H7 (cell line): Measurements from ENCODE around the gene TMEM187. TPM values are rescaled to one million over a fixed set of nuclear protein-coding genes. Genes with fewer than 3 reads are reported as not detected.

Source experiments
- DNase-seq: peaks from one replicate; pipeline ENCODE4 v3.0.0; 2012
- H3K27me3 ChIP-seq: 2 replicates; pipeline ENCODE4 v1.6.0; 2011; ENCODE audit warnings: mild to moderate bottlenecking, low read length; ENCODE audit not compliant: control insufficient read depth, insufficient read depth
- H3K36me3 ChIP-seq: replicated peaks from 2 replicates; pipeline ENCODE4 v1.5.1; 2011; ENCODE audit warnings: low read length; ENCODE audit not compliant: control insufficient read depth, insufficient read depth
- H3K4me3 ChIP-seq: 2 replicates; pipeline ENCODE4 v1.5.1; 2011; ENCODE audit warnings: low read depth, mild to moderate bottlenecking, control low read depth, low read length, moderate library complexity; ENCODE audit not compliant: insufficient read depth
- total RNA-seq: library from RNA; depleted of rRNA; stranded (reverse); fragments of >200 nt; shearing (Covaris generic); gene quantifications from 2 replicates; pipeline ENCODE4 v1.2.3, GENCODE V29; 2014

The TMEM187 gene
- total RNA-seq, 1 experiment from 2014 or later, result 8.8 TPM

DNA sequence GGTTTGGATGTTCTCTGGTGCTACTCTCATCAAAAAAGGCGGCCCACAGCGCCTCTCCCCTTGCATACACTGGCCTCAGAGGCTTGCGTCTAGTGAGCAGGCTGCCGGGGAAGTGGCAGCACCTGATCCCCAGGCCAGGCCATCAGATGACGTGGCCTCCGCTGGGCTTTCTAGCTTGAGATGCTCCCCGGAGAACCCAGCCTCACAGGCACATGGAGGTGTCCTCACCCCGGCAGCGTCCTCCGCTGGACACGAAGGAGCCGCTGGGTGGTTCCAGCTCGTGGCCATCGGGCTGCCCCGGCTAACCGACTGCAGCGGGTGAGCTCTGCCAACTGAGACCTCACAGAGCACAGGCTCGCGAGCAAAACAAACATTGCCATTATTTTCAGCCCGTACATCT is 34.4 kb downstream of the TMEM187 start:
- Histone ChIP-seq H3K27me3 (no peaks in the 10 kb centered on the region), H3K4me3 (no peak overlapping the region), H3K36me3 (no peaks in the 10 kb centered on the region; the same call in none of the 2 replicates)
- no peak for DNase-seq

DNA sequence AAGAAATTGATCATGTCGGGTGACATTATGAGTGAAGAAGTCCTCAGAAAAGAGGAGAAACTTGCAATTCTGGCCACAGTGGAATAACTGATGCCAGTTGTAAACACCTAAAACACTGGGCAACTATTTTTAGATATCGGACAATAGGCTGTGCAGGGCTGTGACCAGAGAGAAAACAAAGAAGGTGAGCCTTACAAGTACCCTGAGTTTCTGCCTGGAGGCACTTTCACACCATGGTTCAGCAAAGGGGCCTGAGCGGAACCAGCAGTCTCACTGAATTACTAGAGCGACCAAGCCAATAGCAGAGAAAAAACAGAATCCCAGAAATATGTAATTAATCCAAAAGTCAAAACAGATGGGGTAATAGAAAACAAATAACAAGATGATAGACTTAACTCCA is 36.0 kb downstream of the TMEM187 start:
- no peak for DNase-seq
- Histone ChIP-seq H3K4me3 (no peak overlapping the region), H3K27me3 (no peaks in the 10 kb centered on the region), H3K36me3 (no peaks in the 10 kb centered on the region; the same call in none of the 2 replicates)

GRCh38 chrX:154010330-154011087 is 38.0 kb downstream of the TMEM187 start:
- Histone ChIP-seq H3K36me3 (no peaks in the 10 kb centered on the region; the same call in none of the 2 replicates), H3K27me3 (no peaks in the 10 kb centered on the region), H3K4me3 (no peak overlapping the region)

GRCh38 chrX:154011376-154012335 is 39.1 kb downstream of the TMEM187 start:
- Histone ChIP-seq H3K27me3 (no peaks in the 10 kb centered on the region), H3K36me3 (no peaks in the 10 kb centered on the region; the same call in none of the 2 replicates), H3K4me3 (no peak overlapping the region)
- DNase-seq, result no peak

More at GRCh38 chrX:154010330-154011087, 38.0 kb downstream of the TMEM187 start:
- DNase-seq, result no peak

- no peaks in the 10 kb centered on the region for H3K27me3 ChIP-seq
- peak; percentile 51 for DNase-seq
- no peaks in the 10 kb centered on the region; the same call in none of the 2 replicates for H3K36me3 ChIP-seq
- H3K4me3 ChIP-seq, result no peak overlapping the region
Observed at GRCh38 chrX:154012336-154012991, 39.9 kb downstream of the TMEM187 start.

DNA sequence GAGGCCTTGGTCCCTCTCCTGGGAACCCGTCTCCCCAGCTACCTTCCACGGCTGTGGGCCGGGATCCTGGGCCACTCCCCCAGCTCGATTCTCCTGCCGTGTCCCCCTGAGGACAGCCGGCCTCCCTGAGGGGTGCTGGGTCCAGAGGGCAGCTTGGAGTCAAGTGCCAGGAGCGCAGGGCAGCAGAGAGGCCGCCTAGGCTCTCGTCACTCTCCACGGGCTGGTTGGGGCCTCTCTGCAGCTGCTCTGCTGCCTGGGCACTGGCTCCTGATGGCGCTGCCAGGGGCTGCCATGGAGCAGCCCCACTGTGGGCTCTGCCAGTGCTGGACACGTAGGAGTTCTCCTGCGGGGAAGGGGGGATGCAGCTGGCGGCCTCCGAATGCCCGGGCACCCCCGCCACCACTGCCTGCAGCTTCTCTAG is 40.5 kb downstream of the TMEM187 start:
- no peak overlapping the region for H3K4me3 ChIP-seq
- H3K36me3 ChIP-seq, result no peaks in the 10 kb centered on the region; the same call in none of the 2 replicates
- no peaks in the 10 kb centered on the region for H3K27me3 ChIP-seq
- DNase-seq, result peak; percentile 47

- peak; percentile 92 for DNase-seq
- Histone ChIP-seq H3K4me3 (no peak overlapping the region), H3K27me3 (no peaks in the 10 kb centered on the region), H3K36me3 (no peaks in the 10 kb centered on the region; the same call in none of the 2 replicates)
Observed at GRCh38 chrX:154013614-154014360, 41.2 kb downstream of the TMEM187 start.

DNA sequence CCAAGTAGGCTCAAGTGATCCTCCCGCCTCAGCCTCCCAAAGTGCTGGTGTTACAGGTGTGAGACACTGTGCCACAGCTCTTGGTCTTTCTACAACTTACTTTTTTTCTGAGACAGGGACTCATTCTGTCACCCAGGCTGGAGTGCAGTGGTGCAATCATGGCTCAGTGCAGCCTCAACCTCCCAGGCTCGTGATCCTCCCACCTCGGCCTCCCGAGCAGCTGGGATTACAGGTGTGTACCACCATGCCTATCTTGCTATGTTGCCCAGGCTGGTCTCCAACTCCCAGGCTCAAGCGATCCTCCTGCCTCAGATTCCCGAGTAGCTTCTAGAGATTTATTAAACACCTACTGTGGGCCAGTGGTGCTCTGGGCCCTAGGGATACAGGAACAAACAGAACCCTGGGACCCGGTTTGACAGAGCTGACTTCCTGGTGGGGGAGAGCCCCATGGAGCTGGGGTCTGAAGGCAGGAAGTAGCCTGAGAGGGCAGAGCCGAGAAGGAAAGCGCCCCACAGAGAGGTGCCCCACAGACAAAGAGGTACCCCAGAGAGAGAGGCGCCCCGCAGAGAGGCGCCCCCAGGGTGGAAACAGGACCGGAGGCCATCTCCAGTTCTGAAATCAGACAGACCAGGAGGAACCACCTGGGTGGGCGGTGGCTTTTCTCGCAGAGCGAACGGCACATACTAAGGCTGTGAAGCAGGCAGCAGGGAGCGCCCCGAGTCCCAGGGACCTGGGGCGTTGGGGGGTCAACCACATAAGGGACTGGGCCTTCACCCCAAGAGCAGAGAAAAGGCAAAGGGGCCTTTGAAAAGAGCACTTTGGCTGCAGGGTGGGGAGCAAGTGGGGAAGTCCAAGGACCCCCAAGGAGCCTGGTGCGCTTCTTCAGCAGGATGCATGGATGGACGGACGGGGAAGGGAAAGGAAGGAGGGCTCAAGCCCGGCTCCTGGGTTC is 42.2 kb downstream of the TMEM187 start:
- DNase-seq, result peak; percentile 32
- Histone ChIP-seq H3K36me3 (no peaks in the 10 kb centered on the region; the same call in none of the 2 replicates), H3K27me3 (no peaks in the 10 kb centered on the region), H3K4me3 (no peak overlapping the region)

- no peak overlapping the region for H3K4me3 ChIP-seq
- DNase-seq, result no peak
- no peaks in the 10 kb centered on the region; the same call in 1 of the 2 replicates for H3K36me3 ChIP-seq
Observed at GRCh38 chrX:154015581-154016264, 43.2 kb downstream of the TMEM187 start.

GRCh38 chrX:154016366-154017076 is 44.0 kb downstream of the TMEM187 start:
- no peaks in the 10 kb centered on the region; the same call in 1 of the 2 replicates for H3K36me3 ChIP-seq
- H3K27me3 ChIP-seq, result no peaks in the 10 kb centered on the region
- no peak overlapping the region for H3K4me3 ChIP-seq
- DNase-seq, result peak; percentile 36

More at GRCh38 chrX:154015581-154016264, 43.2 kb downstream of the TMEM187 start:
- H3K27me3 ChIP-seq, result no peaks in the 10 kb centered on the region

DNA sequence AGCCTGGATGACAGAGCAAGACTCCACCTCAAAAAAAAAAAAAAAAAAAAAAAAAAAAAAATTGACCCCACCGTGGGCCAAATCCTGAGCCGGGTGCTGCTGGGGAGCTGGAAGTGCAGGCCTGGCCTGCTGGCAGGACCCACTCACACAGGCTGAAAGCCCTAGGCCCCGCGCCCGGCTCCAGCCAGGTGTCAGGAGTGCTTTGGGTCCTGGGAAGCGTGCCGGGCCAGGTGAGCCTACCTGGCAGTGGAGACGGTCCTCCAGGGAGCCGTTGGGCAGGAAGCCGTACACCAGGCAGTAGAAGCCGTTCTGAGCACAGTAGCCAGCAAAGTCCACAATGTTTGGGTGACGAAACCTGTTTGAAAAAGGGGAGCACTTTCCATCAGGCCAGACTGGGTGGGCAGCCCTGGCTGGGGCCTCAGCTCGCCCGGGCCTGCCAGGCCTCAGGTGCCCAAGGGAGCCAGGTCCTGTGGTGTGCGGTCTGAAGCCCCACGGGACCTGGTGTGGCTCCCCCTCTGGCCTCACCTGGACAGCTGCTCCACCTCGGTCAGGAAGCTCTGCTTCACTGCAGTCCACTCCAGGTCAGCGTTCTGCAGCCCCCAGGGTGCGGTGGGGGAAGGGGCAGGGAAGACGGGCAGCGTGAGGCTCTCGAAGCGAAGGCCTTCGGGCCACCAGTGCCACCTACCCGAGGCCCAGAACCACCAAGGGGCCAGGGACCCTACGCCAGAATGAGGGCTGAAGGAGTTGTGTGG is 45.4 kb downstream of the TMEM187 start:
- H3K4me3 ChIP-seq, result no peak overlapping the region
- H3K27me3 ChIP-seq, result no peaks in the 10 kb centered on the region
- peak; percentile 43 for DNase-seq
- H3K36me3 ChIP-seq, result no peaks in the 10 kb centered on the region
